GM21786 (cell line): Measurements from ENCODE around the gene ITIH4.
A peak's percentile ranks its signal among the peaks of the same experiment; 100 is the strongest.

Experiments used
- ATAC-seq: cut with Tn5 transposase; IDR thresholded peaks from one replicate; pipeline ENCODE4 v1.9.1; 2021; ENCODE audit not compliant: unreplicated experiment

The ITIH4 gene

DNA sequence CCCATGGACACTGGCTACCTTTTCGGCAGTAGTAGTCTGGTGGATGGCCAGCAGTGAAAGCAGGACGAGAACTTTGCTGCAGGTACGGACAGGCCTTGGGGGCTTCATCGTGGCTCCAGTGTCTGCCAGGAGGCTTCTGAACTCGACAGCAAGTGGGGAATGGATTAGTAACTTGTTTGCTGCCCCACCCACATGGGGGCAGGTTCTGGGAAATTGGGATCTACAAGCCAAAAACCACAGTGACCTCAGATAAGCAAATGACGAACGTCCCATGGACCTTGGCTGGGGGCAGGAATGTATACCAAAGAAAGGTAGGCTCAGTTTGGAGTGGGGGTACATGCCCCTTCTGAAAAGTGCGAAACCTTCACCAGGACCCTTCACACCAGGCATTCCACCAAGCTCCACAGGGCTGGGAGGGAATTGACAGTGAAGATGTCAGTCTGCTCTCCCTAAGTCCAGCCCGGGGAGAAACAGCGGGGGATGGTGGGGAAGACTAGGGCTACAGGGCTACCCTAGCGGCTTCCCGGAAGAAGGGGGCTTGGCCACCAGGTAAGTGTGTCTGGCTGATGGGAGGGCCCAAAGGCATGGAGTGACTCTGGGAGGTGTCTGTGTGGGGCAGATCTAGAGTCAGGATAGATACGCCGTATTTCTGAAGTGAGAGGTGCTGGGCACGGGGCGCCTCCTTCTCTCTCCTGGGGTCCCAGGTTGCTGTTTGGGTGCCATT, at the start of gene ITIH4:
Gene ITIH4, minus strand, starts transcription at position 138 of the 724 bp plus-strand sequence. Its CDS starts 30 bp downstream, at position 108.
- ATAC-seq = no peak

- no peak for ATAC-seq
These were observed 49.6 kb upstream of the ITIH4 start for GRCh38 chr3:52880047-52880446.

GRCh38 chr3:52879581-52879980, 49.1 kb upstream of the ITIH4 start:
- ATAC-seq = no peak

DNA sequence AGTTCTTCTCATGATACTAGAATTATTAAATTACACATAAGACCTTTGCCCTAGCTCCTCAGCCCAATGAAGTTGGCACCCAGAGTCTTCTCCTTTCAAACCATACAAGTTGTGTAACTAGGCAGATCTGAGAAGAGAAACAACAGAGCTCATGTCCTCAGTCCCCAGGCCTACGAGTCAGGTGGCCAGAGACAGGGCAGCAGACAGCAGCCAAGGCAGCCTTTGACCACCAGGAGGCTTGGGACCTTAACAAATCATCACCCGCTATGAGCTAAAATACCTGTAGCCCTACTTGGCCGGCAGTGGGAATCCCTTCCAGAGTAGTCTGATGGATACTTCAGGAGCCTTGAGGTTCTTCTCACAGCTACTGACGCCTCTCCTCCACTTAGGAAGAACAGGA, 48.6 kb upstream of the ITIH4 start:
- ATAC-seq = no peak

DNA sequence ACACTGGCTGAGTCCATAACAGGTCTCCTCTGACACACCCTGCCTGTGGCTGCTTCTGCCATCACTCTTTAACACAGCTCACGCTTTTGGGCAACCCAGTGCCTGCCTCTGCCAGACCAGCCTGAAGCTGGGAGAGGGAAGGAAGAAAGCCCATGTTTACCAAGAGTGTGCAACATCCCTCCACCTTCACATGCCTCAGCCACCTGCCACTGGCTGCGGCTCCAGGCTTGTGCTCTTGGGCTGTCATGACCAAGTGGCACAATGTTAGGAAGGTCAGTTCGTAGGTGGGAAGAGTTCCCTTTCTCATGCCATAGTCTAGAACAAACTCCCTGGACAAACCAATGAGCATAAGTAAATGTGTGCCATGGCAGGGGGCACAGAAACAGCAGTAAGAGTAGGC, 46.6 kb upstream of the ITIH4 start:
- ATAC-seq = no peak

- no peak for ATAC-seq
These were observed 44.6 kb upstream of the ITIH4 start for GRCh38 chr3:52874864-52875587.

DNA sequence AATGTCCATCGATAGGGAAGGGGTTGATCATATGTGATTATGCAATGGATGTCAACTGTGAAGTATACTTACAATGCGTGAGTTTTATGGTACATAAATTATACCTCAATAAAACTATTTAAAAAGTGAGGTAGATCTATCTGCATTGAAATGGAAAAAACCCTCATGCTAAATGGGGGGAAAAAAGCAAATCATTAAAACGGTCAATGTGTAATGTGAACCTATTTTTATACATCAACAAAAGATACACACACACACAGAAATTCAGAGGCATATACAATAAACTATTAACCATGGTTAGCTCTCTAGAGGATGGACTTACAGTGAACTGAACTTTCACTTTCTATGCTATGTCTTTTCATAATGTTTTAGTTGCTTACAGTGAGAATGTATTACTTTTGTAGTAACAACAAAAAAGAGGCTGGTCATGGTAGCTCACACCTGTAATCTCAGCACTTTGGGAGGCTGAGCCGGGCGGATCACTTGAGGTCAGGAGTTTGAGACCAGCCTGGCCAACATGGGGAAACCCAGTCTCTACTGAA, 43.8 kb upstream of the ITIH4 start:
- peak; percentile 72 for ATAC-seq

GRCh38 chr3:52873433-52874159, 43.1 kb upstream of the ITIH4 start:
- no peak for ATAC-seq

- no peak for ATAC-seq
These were observed 41.8 kb upstream of the ITIH4 start for GRCh38 chr3:52872245-52872644.

DNA sequence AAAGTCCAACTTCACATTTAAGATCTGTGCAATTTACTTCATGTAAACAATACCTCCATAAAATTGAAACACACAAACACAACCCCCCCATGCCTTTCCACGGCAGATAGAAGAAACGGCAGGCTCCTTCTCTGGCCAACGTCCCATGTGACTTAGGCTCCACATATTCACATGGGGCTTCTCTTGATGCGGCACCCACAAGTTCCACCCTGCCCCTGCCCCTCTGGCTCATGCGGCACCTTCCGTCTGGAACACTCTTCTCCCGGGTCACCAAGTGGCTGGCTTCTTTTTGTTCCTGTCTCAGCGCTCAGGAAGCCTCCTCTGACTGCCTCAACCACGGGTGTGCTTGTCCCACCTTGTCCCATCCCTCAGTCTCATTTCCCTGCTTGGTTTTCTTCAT, 41.3 kb upstream of the ITIH4 start:
- no peak for ATAC-seq

DNA sequence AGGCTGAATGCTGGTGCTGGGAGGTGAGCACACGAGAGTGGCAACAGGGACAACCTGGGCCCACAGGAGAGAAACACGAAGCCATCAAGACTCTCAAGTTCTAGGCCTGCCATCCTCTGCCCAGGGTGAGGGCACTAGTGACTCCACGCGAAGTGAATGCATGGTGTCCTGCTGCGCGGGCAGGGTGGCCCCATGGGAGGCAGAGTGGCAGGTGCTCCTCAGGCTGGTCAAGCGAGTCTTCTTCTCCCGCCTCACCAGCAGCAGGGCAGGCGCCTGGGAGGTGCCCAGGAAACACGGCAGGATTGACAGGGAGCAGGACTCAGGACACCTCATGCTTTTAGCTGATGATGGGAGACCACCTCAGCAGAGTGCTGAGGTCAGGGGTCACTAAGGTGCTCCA, 40.0 kb upstream of the ITIH4 start:
- ATAC-seq = no peak

DNA sequence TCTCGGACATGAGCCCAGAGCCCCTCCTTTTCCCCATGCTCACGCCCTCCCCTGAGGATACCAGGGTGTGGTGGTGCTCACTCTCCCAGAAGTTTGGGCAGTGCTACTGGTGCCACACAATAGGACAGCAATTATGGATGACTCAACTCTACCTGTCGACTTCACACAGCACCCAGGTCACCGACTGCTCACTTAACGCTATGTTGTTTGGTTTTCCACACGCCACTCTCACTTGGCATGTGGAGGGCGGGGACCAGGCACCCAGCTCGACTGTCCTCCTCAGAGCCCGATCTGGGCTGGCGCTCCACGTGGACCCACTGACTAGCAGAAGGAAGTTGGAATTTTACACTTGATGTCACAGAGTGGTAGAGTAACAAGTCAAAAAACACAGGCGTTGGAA, 36.0 kb upstream of the ITIH4 start:
- no peak for ATAC-seq

DNA sequence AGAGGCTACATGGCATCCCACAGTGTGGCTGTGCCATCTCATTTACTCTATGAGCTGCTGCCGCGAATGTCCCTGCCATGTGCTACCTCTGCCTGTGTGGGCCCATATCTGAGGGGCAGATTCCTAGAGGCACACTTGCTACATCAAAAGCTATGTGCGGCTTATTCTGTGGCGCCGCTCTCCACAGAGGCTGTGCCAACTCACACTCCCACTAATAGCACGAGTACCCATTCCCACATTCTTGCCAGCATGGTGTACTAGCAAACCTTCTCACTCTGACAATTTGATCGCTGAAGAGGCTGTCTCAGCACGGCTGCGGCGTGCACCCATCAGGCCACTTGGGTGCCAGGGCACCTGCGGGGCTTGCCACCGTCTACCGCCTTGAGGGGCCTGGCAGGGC, 35.5 kb upstream of the ITIH4 start:
- no peak for ATAC-seq

DNA sequence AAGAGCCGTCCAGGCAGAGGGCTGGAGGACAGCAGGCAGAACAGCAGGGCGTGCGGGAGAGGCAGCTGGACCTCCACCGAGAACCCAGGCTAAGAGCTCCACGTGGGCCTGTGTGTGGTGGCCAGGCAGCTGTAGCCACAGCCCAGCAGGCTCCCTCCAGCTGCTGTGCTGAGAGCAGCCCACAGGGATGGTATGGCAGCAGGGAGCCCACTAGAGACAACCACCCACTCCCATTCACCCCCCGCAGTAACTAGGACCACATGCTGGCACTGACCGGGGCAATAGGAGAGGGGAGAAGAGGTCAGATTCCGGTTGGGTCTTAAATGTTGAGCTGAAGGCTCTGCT, 29.9 kb upstream of the ITIH4 start:
- ATAC-seq = no peak

DNA sequence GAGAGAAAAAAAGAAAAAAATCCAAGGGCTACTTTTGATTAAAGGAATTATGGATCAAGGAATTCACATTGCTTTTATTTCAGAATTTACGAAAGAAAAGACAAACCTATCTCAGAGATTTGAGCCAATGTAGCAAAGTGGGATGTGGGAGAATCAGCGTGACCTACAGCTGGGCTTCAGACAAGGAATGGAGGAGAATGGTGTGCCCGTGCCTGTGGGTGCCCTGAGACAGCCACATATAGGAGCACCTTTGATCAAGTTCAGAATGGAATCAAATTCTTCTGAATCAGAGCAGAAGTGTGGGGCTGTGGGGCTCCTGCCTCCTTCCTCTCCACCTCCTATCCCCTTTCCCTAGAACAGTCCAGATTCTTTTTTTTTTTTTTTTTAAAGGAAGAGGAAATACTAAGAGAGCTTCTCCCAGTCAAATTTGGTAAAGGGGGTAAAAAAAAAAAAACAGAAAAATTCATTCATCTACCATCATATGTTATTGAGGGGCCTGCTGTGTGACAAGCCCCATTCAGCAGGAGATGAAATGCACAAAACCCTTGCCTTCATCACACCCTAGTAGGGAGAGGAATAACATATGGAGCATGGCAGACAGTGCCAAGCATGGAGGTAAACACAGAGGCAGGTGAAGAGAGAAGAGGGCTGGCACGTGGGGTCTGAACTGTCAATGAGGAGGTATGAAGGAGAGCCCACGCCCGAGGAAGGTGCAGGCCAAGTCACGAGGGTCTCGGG, 29.4 kb upstream of the ITIH4 start:
- ATAC-seq = no peak

GRCh38 chr3:52857864-52858263, 27.4 kb upstream of the ITIH4 start:
- ATAC-seq = no peak

GRCh38 chr3:52857133-52857532, 26.7 kb upstream of the ITIH4 start:
- ATAC-seq = no peak

- peak; percentile 80 for ATAC-seq
These were observed 26.2 kb upstream of the ITIH4 start for GRCh38 chr3:52856666-52857065.

- ATAC-seq = no peak
These were observed 23.5 kb upstream of the ITIH4 start for GRCh38 chr3:52854013-52854412.

GRCh38 chr3:52852419-52852818, 21.9 kb upstream of the ITIH4 start:
- no peak for ATAC-seq

- ATAC-seq = no peak
These were observed 20.9 kb upstream of the ITIH4 start for GRCh38 chr3:52851348-52851747.
